ENCODE results near the gene BCAS1.

The BCAS1 gene

GRCh38 chr20:54028276-54029011 is 42.0 kb downstream of the BCAS1 start:
- H3K4me3 ChIP-seq (replicated peaks; ENCODE audit: insufficient read depth, low read length), result no peak overlapping the region
- no peak overlapping the region for H3K27ac ChIP-seq (replicated peaks)
- TF ChIP-seq CTCF (IDR thresholded peaks at IDR 0.05; ENCODE audit: insufficient read depth, low read length) (no peak), GABPA (IDR thresholded peaks at IDR 0.05; ENCODE audit: low read depth) (no peak), SPI1 (IDR thresholded peaks at IDR 0.05; ENCODE audit: borderline replicate concordance, low read depth) (no peak)
- no peak for DNase-seq (ENCODE audit: low read depth in 1 of 2, low spot score in 1 of 2)
- peaks cover 7% of the 10 kb centered on the region for H3K27me3 ChIP-seq (ENCODE audit: insufficient read depth, poor library complexity, severe bottlenecking)

GRCh38 chr20:54027704-54028103 is 42.7 kb downstream of the BCAS1 start:
- peaks cover 6% of the 10 kb centered on the region for H3K27me3 ChIP-seq (ENCODE audit: insufficient read depth, poor library complexity, severe bottlenecking)
- no peak overlapping the region for H3K4me3 ChIP-seq (replicated peaks; ENCODE audit: insufficient read depth, low read length)
- no peak for DNase-seq (ENCODE audit: low read depth in 1 of 2, low spot score in 1 of 2)
- H3K27ac ChIP-seq (replicated peaks), result no peak overlapping the region
- TF ChIP-seq CTCF (IDR thresholded peaks at IDR 0.05; ENCODE audit: insufficient read depth, low read length) (no peak), REST (IDR thresholded peaks at IDR 0.05; ENCODE audit: insufficient replicate concordance, low read depth) (no peak), POLR2AphosphoS5 (IDR thresholded peaks at IDR 0.05; ENCODE audit: low read depth) (no peak)

- DNase-seq (ENCODE audit: low read depth in 1 of 2, low spot score in 1 of 2), result no peak
- Histone ChIP-seq H3K27ac (replicated peaks) (no peak overlapping the region), H3K27me3 (ENCODE audit: insufficient read depth, poor library complexity, severe bottlenecking) (peaks cover 6% of the 10 kb centered on the region), H3K4me3 (replicated peaks; ENCODE audit: insufficient read depth, low read length) (no peak overlapping the region)
- TF ChIP-seq SPI1 (IDR thresholded peaks at IDR 0.05; ENCODE audit: borderline replicate concordance, low read depth), result no peak
- TF ChIP-seq GABPA (IDR thresholded peaks at IDR 0.05; ENCODE audit: low read depth), result no peak
- no peak for TF ChIP-seq POLR2AphosphoS5 (IDR thresholded peaks at IDR 0.05; ENCODE audit: low read depth)
- TF ChIP-seq CTCF (IDR thresholded peaks at IDR 0.05; ENCODE audit: insufficient read depth, low read length), result no peak
- no peak for TF ChIP-seq REST (IDR thresholded peaks at IDR 0.05; ENCODE audit: insufficient replicate concordance, low read depth)
Measured at GRCh38 chr20:54026295-54027064, 43.9 kb downstream of the BCAS1 start.
